Prostate gland (tissue), 2 donors: ENCODE data around the gene GARIN3. TPM values are rescaled to one million over a fixed set of nuclear protein-coding genes. Genes with fewer than 3 reads are reported as not detected.

Experiments used
- DNase-seq: peaks from one replicate; pipeline ENCODE4 v3.0.0-alpha.2; 2019; ENCODE audit warnings: low spot score
- H3K27ac ChIP-seq, 2 donors: fragments of 200-600 bp; sonication (generic); 2 replicates each; pipeline ENCODE4 v1.5.1; 2017 to 2019
- H3K27me3 ChIP-seq: fragments of 200-600 bp; sonication (generic); replicated peaks from 2 replicates; pipeline ENCODE4 v1.5.1; 2019; ENCODE audit not compliant: insufficient read depth
- H3K36me3 ChIP-seq, 2 donors: fragments of 200-600 bp; sonication (generic); 1 replicate in 1 of 2; 2 replicates in 1 of 2; pipeline versions ENCODE4 v1.5.1 to v1.8.1; 2017 to 2019
- H3K4me1 ChIP-seq: fragments of 200-600 bp; sonication (generic); replicated peaks from 2 replicates; pipeline ENCODE4 v1.5.1; 2019
- H3K4me3 ChIP-seq, 2 donors: fragments of 200-600 bp; sonication (generic); 2 replicates each; pipeline ENCODE4 v1.5.1; 2017 to 2019
- H3K9me3 ChIP-seq: fragments of 200-600 bp; sonication (generic); 2 replicates; pipeline ENCODE4 v1.5.1; 2017
- CTCF ChIP-seq, 4 experiments: fragments of 200-600 bp in 2 of 4; fragments of 450-650 bp in 2 of 4; sonication (generic) in 2 of 4; IDR thresholded peaks; 1 replicate in 3 of 4; 2 replicates in 1 of 4; pipeline ENCODE4 v1.5.1; 2016 to 2019; ENCODE audit warnings: antibody characterized with exemption in 4 of 4, mild to moderate bottlenecking in 2 of 4, moderate library complexity in 2 of 4
- POLR2A ChIP-seq: fragments of 450-650 bp; IDR thresholded peaks from one replicate; pipeline ENCODE4 v1.6.1; 2016; ENCODE audit warnings: antibody characterized with exemption, mild to moderate bottlenecking
- POLR2AphosphoS5 ChIP-seq: sonication (generic); formaldehyde crosslinking; IDR thresholded peaks from one replicate; pipeline ENCODE4 v1.6.1; 2017; ENCODE audit warnings: antibody characterized with exemption
- WGBS: methylation state at CpG from one replicate; pipeline ENCODE4 v1.1.5; 2018; 5-methylcytosine and 5-hydroxymethylcytosine counted together
- intact Hi-C: fragments of 100-400 bp; cut with DNase I; formaldehyde crosslinking; loops from one replicate; pipeline ENCODE4 v1.14.2; 2022
- total RNA-seq, 2 donors: library from RNA; depleted of rRNA; stranded (reverse); fragments of >200 nt; gene quantifications; one replicate each; pipeline ENCODE4 v1.1.0, GENCODE V29; 2016

The GARIN3 gene
- total RNA-seq = under 1 TPM in 1 of 2 donors, not detected in 1; 0.97 TPM

GRCh38 chr5:157166214-157167213 lies at the start of gene GARIN3:
Gene GARIN3, minus strand, starts transcription at chr5:157166264. Its CDS starts 96 bp downstream, at chr5:157166168.
- Histone ChIP-seq H3K27me3 (no peaks in the 10 kb centered on the region), H3K4me3 (no peak within 1 kb of the TSS), H3K36me3 (no peaks in the 10 kb centered on the region), H3K9me3 (no peaks in the 10 kb centered on the region), H3K4me1 (no peaks in the 10 kb centered on the region), H3K27ac (no peak within 1 kb of the TSS)
- TF ChIP-seq CTCF (IDR thresholded peaks at IDR 0.05) (no peak), POLR2AphosphoS5 (no peak), POLR2A (no peak)
- intact Hi-C loops = no loop called here
- DNase-seq = no peak
- WGBS = 94% methylated on average over 7 of the region's 7 CpGs

DNA sequence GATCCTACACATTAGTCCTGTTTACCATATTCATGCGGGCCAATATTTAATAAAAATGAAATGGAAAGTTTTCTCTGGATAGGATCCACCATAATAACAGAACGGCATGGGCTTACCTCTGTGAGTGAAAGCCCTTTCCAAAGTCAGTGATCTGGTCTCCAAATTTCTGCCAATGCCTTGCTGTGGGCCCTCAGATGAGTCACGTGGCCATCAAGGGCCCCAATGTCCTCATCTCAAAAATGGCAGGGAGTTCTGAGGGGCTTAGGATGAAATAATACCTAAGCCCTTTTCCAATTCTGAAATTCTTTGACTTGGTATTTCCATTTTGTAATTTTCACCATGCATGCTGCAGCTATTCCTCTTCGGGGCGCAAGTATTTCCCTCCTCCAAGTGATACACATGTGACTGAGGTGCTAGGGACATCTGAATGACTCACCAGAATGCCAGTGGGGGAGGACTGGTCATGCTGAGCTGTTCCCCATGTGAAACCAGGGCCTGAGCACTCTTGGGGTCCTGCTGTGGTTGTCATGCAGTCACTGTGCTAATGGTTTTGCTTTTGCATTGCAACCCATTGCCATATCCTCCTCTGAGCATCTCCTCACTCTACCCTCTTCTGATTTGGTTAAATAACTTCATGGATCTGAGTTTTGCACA lies 49.6 kb upstream of the GARIN3 start:
- Histone ChIP-seq H3K36me3 (no peaks in the 10 kb centered on the region), H3K4me1 (no peaks in the 10 kb centered on the region), H3K27me3 (no peaks in the 10 kb centered on the region), H3K9me3 (no peaks in the 10 kb centered on the region), H3K27ac (no peak overlapping the region), H3K4me3 (no peak overlapping the region)
- intact Hi-C loops = no loop called here
- no peak for DNase-seq
- no peak for TF ChIP-seq CTCF (IDR thresholded peaks at IDR 0.05)
- 73% methylated on average over 5 of the region's 5 CpGs for WGBS

- no peak for DNase-seq
- intact Hi-C loops = no loop called here
- TF ChIP-seq POLR2AphosphoS5 (no peak), POLR2A (no peak), CTCF (IDR thresholded peaks at IDR 0.05) (no peak)
- no peak overlapping the region for H3K4me3 ChIP-seq
- 93% methylated on average over 10 of the region's 10 CpGs for WGBS
- H3K4me1 ChIP-seq = no peaks in the 10 kb centered on the region
- H3K27ac ChIP-seq = no peak overlapping the region
- no peaks in the 10 kb centered on the region for H3K9me3 ChIP-seq
- H3K27me3 ChIP-seq = no peaks in the 10 kb centered on the region
- H3K36me3 ChIP-seq = no peaks in the 10 kb centered on the region
These were observed 48.9 kb upstream of the GARIN3 start for GRCh38 chr5:157214861-157215513.

DNA sequence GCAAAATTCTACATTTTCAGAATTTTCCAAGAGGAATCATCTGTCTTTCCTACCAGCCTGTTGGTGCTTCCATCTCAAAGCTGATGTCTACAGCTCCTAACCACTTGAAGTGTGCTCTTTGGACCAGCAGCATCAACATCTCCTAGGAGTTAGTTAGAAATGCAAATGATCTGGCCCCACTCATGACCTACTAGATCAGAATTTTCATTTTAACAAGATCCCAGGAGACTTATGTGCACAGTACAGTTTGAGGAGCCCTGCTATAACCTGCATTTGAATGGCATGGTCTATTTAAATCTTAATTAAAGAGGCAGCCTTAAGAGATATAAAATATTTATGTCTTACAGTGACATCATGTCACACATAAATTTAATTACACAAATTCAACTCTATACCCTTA lies 48.4 kb upstream of the GARIN3 start:
- H3K27ac ChIP-seq = no peak overlapping the region
- H3K4me1 ChIP-seq = no peaks in the 10 kb centered on the region
- intact Hi-C loops = no loop called here
- no peak for TF ChIP-seq POLR2AphosphoS5
- TF ChIP-seq CTCF (IDR thresholded peaks at IDR 0.05) = no peak
- no peak for TF ChIP-seq POLR2A
- H3K27me3 ChIP-seq = no peaks in the 10 kb centered on the region
- no peak overlapping the region for H3K4me3 ChIP-seq
- DNase-seq = no peak
- no peaks in the 10 kb centered on the region for H3K36me3 ChIP-seq
- no peaks in the 10 kb centered on the region for H3K9me3 ChIP-seq
